HG03460 (cell line): ENCODE data around the gene PCSK1.
"Not testable (repeated sequence)": the region's sequence is repeated elsewhere in the genome, so short reads cannot be mapped to it uniquely, and the experiment has no call there.

ENCODE experiments used
- ATAC-seq: cut with Tn5 transposase; IDR thresholded peaks from one replicate; pipeline ENCODE4 v1.9.1; 2021; ENCODE audit not compliant: unreplicated experiment

Gene PCSK1

DNA sequence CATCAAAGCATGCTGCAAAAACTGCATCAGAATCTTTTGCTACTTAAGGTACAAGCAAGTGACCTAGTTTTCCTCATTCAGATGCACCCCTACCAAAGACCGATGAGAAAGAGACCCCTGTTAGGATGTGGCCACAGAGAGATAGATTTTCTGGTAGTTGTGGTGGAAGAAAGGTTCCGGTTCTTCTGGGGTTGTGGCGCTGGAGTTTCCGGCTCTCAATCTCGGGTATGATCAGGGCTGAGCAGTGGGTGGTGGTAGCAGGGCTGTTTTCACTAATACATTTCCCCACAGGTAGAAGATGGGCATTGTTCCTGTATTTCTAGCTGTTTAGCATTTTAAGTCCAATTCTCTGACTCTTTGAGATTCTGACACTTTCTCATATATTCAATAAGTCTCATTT is 58.4 kb downstream of the PCSK1 start:
- ATAC-seq, result no peak

DNA sequence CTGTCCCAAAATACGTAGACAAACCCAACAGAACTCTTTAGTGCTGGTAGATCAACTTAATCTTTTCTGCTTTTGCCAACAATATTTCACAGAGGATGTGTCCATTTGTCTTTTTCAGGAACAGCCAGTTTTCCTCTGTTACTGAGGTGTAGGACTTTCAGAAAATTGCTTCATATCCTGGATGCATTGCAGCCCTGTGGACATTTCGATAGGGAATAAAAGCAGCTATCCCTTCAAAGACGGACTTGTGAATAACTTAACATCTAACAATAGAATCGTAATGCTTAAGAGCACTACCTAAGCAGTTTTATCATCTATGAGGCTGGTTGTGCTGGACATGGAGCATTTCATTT is 59.7 kb downstream of the PCSK1 start:
- no peak for ATAC-seq

DNA sequence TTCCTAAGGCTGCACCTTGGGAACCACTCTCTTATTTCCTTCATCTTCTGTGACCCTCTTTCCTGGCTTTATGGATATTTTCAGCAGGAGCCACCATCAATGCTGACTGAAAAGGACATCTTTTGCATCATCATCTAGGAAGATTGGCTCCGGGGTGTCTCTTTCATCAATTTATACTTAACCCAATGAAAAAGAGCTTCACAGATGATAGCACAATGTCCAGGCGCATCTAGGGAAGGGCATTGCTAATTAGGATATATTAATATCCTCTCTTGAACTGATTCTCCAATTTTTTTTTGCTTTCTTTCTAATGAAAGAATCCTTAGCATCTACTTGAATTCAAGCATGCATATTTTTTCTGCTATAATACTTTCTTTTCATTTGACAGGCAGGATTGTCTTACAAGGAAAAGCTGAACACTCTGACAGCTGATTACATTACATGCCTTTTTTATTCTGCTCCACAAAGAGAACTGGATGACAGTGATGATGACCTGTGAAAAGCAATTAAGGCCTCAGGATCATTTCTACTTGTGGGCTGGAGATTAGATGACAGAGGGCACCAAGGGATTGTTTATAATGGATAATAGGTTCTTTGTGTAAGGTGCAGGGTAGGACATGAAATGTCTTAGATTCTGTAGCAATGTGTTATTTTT is 60.2 kb downstream of the PCSK1 start:
- ATAC-seq, result no peak

DNA sequence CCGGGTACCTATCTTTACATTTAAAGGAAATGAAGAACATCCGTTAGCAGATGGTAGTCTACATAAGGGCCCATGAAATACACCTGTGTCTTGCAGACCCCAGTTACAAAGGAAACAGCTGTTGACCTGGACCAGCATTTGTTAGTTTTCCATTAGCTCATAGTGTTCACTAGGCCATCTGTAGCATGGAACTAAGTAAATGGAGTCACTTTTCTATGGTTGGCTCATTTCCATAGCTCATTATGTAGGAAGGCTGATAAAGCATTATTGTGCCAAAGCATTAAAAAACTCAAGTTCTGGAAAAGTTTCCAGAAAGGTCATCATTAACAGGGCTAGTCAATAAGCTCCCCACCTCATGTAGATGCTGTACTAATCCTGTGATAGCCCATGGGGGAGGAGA is 62.1 kb downstream of the PCSK1 start:
- ATAC-seq, result no peak

DNA sequence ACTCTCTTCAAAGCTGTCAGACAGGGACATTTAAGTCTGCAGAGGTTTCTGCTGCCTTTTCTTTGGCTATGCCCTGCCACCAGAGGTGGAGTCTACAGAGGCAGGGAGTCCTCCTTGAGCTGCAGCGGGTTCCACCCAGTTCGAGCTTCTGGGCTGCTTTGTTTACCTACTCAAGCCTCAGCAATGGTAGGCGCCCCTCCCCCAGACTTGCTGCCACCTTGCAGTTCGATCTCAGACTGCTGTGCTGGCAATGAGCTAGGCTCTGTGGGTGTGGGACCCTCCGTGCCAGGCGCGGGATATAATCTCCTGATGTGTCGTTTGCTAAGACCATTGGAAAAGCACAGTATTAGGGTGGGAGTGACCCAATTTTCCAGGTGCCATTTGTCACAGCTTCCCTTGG is 65.7 kb downstream of the PCSK1 start:
- not testable (repeated sequence) for ATAC-seq

DNA sequence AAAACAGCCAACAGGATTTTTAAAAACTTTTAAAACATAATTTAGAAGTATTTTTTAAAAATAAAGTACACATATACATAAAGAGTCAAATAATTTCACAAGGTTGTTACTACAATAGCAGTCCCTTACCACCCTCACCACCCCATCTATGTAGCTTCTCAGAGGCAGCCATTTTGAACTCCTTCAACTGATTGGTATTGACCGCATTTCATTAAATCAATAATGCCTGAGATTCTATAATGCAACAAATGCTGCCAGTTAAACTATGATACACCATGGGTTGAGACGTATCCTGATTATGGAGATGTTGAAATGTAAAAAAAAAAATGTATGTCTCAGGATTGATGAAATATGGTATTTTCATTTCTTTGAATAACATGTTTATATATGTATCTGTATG is 78.8 kb downstream of the PCSK1 start:
- no peak for ATAC-seq

DNA sequence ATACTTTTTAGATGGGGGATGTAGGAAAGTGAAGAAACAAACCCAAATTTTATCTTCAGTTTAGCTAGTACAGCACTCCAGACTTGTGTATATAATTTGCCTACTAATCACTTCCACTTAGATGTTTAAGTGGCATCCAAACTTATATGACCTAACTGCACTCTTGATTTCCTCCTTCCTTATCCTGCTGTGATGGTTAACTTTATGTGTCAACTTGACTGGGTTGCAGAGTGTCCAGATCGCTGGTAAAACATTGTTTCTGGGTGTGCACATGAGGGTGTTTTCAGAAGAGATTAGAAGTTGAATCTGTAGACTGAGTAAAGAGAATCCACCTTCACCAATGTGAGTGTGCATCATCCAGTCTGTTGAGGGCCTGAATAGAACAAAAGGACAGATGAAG is 79.8 kb downstream of the PCSK1 start:
- no peak for ATAC-seq

DNA sequence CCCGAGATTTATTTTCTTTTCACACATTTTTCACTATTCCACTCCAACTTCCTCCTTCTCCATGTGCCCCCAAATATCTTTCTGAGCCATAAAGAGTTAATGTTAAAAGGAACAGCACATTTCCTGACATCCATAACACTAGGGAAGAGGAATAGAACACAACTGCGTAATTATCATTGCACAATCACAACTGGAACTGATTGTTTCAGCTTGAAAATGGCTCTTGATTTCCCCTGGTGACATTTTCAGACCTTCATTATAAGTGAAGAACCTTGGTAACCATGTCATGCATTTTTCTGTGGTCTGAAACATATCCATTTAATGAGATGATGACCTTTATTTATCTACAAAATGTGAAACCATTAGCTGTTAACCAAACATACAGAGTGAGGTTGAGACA is 82.4 kb downstream of the PCSK1 start:
- ATAC-seq, result no peak

DNA sequence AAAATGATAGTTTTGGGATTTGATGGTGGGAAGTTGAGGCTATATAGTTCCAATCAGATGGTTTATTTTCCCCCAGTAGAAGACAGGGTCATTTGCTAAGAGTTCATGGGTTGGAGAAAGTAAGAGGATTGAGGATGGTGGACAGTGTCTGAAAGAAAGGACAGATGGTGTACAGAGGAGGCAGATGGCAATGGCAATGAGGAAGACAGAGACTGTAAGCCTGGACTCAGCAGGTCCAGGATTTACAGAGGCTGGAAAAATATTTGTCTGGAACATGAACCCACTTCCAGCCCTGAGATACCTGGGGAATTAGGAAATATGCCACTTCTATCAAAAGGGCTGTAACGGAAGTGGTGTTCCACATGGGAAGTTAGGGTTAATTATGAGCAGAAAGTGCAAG is 84.5 kb downstream of the PCSK1 start:
- ATAC-seq, result no peak

DNA sequence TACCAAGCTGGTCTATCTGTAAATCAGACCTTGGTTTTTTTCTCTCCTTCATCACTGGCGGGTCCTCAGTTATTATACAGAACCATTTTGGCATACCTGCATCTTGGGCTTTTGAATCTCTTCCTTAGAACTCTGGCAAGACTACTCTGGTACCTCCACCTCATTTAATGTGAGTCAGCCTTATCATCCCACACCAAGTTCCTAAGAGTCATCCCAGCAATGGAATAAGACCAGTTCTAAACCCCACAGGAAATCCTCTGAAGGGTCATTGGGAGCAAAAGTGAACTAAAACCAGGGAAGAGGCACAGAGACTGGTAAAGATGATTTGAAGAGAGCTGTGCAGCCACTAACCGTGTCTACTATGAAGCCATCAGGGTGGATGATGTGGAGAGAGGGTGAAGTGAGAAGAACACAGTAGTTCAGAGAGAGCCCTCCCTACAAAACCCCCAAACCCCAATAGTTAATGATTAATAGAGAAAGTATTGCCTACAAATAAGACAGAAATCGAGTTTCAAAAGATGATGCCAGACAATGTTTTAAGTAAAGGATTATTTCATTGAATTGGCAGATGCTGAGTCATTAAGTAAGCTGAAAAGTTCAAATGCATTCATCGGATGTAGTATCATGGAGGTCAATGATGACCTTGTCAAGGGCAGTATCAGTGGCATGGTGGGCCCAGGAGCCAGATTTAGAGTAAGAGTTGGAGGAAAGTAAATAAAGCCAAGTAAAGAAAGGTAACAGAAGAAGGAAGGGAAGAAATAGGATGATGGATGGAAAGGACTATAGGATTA is 85.4 kb downstream of the PCSK1 start:
- ATAC-seq, result no peak

DNA sequence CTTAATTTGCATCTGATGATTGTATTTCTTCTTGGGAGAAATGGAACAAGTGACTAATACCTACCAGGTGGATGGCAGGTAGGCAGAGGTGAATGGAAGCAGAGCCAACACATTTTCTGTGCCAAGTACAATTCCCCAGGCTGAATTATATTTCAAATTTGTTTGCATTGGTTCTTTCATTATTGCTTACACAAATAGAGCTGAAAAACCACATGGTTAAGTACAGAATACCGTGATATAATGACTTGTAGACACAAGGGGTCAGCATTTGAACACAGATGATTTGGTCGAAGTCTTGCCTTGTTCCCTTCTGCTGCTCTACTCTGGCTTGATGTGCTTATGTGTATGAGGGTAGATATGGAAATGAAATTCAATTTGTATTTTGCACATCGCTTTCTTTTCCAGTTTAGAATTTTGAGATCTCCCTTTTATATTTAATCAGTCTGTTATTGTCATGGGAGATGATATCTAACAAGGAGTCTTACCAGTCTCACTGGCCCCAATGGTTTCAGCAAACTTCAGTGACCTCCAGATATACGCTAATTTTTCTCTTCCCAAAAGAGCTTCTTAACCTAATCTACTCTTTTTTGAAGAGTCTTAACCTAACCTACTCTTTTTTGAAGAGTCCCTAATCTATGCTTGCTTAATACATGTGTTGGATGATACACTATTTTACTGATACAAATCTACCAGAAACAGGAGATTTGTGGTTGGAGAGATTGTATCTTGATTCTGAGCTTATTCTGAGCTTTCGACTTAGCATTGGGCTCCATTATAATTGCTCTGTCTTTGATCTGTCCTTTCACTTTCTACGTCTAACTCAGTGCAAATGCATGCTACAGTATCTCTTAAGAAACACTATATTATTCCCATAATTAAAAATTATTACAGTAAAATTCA is 88.1 kb downstream of the PCSK1 start:
- peak; percentile 88 for ATAC-seq

DNA sequence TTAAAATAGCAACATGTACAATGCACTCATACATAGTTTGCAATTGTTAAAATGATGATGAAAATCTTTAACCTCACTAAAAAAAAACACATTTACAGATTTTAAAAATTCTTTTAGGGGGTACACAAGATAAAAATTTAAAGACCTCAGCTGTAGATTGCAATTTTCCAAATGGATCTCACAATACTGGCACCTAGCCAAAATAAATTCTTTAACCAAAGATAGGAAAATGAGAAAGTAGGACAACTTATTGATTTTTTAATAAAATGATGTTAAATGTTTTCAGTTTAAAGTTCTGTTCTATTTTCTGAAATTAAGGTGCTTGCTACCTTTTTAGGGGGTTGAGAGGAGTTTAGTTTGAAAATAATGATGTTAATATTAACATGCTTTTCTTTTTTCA is 90.0 kb downstream of the PCSK1 start:
- no peak for ATAC-seq

DNA sequence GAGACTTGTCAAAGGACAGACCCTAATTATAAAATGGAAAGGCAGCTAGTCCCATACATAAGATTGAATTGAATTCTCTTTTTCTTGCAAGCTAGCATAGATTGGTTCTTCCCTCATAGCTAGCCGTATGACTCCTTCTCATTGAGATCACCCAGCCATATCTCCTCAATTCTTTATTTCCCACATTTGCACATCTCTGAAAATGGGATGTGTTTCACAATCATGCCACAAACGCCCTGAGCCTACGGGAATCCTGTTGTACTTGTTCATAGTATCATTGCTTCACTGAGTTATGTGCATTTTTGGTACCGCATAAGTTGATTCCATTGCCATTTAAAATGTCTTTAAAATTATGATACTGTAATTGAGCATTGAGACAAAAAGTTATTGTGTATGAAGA is 90.5 kb downstream of the PCSK1 start:
- ATAC-seq, result no peak
